Activated CD4-positive, alpha-beta T cell treated with anti-CD3 and anti-CD28 coated beads for 1 hour (primary cell): ENCODE measurements around the gene EVX1.

Source experiments
- DNase-seq: peaks from one replicate; pipeline ENCODE4 v3.0.0-alpha.2; 2020

The EVX1 gene

GRCh38 chr7:27250557-27251070, 8.0 kb downstream of the EVX1 start:
- no peak for DNase-seq

- no peak for DNase-seq
Measured at GRCh38 chr7:27251136-27251651, 8.6 kb downstream of the EVX1 start.

GRCh38 chr7:27251652-27252590, 9.3 kb downstream of the EVX1 start:
- no peak for DNase-seq

DNA sequence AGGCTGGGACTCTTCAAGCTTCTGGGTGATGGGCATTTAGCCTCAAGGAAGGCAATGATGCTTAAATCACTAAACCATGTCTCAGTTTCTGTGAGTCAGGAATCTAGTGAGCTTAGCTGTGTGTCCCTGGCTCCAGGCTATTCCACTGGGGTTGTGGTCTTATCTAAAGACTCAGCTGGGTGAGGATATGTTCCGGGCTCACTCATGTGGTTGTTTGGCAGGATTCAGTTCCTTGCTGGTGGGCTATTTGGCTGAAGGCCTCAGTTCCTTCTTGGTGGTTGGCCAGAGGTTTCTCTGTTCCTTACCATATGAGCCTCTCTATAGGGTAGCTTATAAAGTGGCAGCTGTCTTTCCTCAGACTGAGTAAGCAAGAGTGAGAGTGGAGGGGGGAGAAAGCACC, 12.0 kb downstream of the EVX1 start:
- DNase-seq = no peak

- no peak for DNase-seq
Measured at GRCh38 chr7:27260211-27260610, 17.6 kb downstream of the EVX1 start.

DNA sequence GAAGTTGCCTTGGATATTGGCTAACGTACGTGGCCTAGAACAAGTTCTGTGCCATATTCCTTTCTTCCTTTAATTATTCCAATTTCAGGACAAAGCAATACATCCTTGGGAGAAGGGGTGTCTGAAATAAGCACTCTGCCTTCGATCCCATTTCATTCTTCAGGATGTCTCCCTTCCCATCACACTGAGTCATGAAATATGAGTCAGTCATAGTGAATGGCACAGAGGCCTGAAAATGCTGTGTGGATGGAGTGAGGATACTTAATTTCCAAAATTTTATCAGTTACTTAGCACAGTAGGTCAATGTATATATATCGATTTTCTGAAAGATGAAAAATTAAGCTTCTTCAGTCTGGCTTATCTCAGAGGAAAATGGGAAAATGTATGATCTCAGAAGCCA, 19.5 kb downstream of the EVX1 start:
- no peak for DNase-seq

- DNase-seq = no peak
Measured at GRCh38 chr7:27263781-27264180, 21.2 kb downstream of the EVX1 start.

DNA sequence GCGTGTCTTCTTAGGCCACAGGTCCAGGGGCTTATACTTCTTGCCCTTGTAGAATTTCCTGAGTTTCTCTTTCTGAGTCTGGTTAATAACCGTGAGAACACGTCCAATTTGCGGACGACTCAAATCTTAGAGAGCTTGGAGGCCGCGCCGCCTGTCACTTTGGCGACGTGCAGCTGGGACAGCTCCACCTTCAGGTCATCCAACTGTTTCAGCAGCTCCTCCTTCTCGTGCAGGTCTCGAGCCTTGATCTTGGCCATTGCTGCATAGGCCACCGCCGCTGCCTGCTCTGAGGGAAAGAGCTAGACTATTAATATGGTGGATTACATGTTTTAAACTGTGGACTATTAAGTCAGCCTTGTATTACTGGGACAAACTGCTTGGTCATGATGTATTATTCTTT, 26.9 kb downstream of the EVX1 start:
- no peak for DNase-seq

- no peak for DNase-seq
Measured at GRCh38 chr7:27271384-27271783, 28.8 kb downstream of the EVX1 start.

- no peak for DNase-seq
Measured at GRCh38 chr7:27277628-27278027, 35.0 kb downstream of the EVX1 start.

DNA sequence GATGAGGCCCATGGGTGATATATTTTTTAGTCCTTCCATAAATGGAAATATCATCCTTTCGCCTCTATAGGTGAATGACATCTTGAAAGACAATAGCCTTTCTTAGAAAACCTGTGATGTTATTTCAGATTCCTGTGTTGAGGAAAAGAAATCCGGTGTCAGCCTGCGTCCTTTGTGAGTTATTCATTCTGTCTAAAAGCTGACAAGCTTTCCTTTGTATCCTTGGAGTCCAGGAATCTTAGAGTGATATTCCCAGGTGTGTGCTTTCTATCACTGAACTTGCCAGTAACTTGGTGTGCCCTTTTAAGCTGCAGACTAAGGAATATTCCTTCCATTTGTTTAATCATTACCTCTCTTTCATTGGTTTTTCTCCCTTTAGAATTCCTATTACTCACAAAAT, 41.0 kb downstream of the EVX1 start:
- DNase-seq = no peak

GRCh38 chr7:27295236-27295635, 52.6 kb downstream of the EVX1 start:
- DNase-seq = no peak

DNA sequence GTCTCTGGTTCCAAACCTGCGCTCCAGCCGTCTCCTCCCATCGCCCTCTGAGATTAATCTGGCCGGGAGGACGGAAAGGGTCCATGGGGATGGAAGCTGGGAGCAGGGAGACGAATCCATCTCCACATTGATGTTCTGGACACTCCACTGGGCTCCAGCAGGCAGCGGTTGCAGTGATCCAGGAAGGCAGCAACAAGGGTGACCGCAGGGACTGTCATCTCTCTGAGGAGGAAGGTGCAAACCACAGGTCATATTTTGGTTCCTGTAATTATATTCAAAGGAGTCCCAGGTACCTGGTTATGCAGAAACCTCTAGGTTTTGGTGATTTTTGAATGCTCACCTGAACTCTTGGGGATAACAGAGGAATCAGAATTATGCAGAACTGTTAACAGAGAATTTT, 54.8 kb downstream of the EVX1 start:
- no peak for DNase-seq
